ENCODE data around the gene PTPRG.

Gene PTPRG

GRCh38 chr3:61986473-61986872, 425.1 kb downstream of the PTPRG start:
- Histone ChIP-seq H4K20me1 (ENCODE audit: insufficient read depth, low read length, poor library complexity, severe bottlenecking) (no peaks in the 10 kb centered on the region), H3K27me3 (ENCODE audit: insufficient read depth, low read length, poor library complexity, severe bottlenecking) (no peaks in the 10 kb centered on the region), H3K9me2 (replicated peaks; ENCODE audit: low read depth, low read length) (no peaks in the 10 kb centered on the region), H3K79me2 (ENCODE audit: insufficient read depth, low read length) (no peaks in the 10 kb centered on the region), H3K4me2 (ENCODE audit: low read depth, low read length, poor library complexity, severe bottlenecking) (no peak overlapping the region), H2AFZ (ENCODE audit: low read length) (no peak overlapping the region), H3K9me3 (ENCODE audit: insufficient read depth, low read depth, low read length) (no peaks in the 10 kb centered on the region), H3K9ac (ENCODE audit: low read depth, low read length, poor library complexity, severe bottlenecking) (no peak overlapping the region), H3K36me3 (ENCODE audit: insufficient read depth, low read length) (no peaks in the 10 kb centered on the region), H3K4me1 (ENCODE audit: insufficient read depth, low read length, poor library complexity, severe bottlenecking) (peaks cover 31% of the 10 kb centered on the region), H3F3A (ENCODE audit: low read depth) (no peaks in the 10 kb centered on the region; the same call in 1 of the 2 replicates), H3K4me3 (ENCODE audit: low read length, poor library complexity, severe bottlenecking) (no peak overlapping the region)
- no peak for TF ChIP-seq EZH2phosphoT487 (IDR thresholded peaks at IDR 0.05; ENCODE audit: borderline replicate concordance)
- no peak for TF ChIP-seq CTCF (conservative IDR thresholded peaks at IDR 0.05; ENCODE audit: low read length)

- Histone ChIP-seq H3K9me2 (replicated peaks; ENCODE audit: low read depth, low read length) (no peaks in the 10 kb centered on the region), H2AFZ (ENCODE audit: low read length) (no peak overlapping the region), H4K20me1 (ENCODE audit: insufficient read depth, low read length, poor library complexity, severe bottlenecking) (no peaks in the 10 kb centered on the region), H3K27me3 (ENCODE audit: insufficient read depth, low read length, poor library complexity, severe bottlenecking) (no peaks in the 10 kb centered on the region), H3K79me2 (ENCODE audit: insufficient read depth, low read length) (no peaks in the 10 kb centered on the region), H3F3A (ENCODE audit: low read depth) (no peaks in the 10 kb centered on the region), H3K9me3 (ENCODE audit: insufficient read depth, low read depth, low read length) (no peaks in the 10 kb centered on the region), H3K4me1 (ENCODE audit: insufficient read depth, low read length, poor library complexity, severe bottlenecking) (peaks cover 22% of the 10 kb centered on the region), H3K4me2 (ENCODE audit: low read depth, low read length, poor library complexity, severe bottlenecking) (no peak overlapping the region), H3K4me3 (ENCODE audit: low read length, poor library complexity, severe bottlenecking) (no peak overlapping the region), H3K9ac (ENCODE audit: low read depth, low read length, poor library complexity, severe bottlenecking) (no peak overlapping the region), H3K36me3 (ENCODE audit: insufficient read depth, low read length) (no peaks in the 10 kb centered on the region)
- TF ChIP-seq EZH2phosphoT487 (IDR thresholded peaks at IDR 0.05; ENCODE audit: borderline replicate concordance) (no peak), CTCF (conservative IDR thresholded peaks at IDR 0.05; ENCODE audit: low read length) (no peak)
Observed at GRCh38 chr3:61989681-61990080, 428.3 kb downstream of the PTPRG start.

DNA sequence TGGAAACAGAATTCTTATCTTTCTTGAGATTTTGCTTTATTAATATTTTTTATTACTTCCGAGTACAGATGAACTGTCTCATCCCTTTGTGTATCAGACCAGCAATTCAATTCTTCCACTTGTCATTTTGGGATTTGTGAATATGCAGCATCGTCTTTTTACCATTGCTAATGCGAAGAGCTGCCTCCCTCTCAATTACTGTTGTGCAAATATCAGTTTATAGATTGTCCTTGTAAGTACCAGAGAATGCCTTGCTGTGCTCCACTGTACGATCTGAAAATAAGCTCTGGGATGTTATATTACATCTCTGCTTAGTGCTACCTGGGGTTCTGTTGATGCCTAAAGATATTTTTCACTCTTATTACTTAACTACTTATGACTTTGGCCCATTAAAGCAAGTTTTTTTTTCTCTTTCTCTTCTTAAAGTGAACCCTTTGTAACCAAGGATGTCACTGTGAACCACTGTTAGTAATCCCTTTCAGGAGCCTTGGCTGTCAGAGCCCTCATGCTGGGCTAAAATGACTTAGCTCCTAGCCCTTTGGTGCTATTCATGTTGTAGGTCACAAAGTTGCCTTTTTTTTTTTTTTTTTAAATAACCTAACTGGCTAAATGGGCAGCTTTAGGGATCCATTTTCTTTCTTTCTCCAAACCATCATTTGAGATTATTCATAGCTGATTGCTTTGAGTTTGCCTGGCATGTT, 429.1 kb downstream of the PTPRG start:
- Histone ChIP-seq H3K9me2 (replicated peaks; ENCODE audit: low read depth, low read length) (no peaks in the 10 kb centered on the region), H3K27me3 (ENCODE audit: insufficient read depth, low read length, poor library complexity, severe bottlenecking) (no peaks in the 10 kb centered on the region), H3K36me3 (ENCODE audit: insufficient read depth, low read length) (no peaks in the 10 kb centered on the region), H3K9ac (ENCODE audit: low read depth, low read length, poor library complexity, severe bottlenecking) (no peak overlapping the region), H3K79me2 (ENCODE audit: insufficient read depth, low read length) (no peaks in the 10 kb centered on the region), H3K4me2 (ENCODE audit: low read depth, low read length, poor library complexity, severe bottlenecking) (no peak overlapping the region), H3K9me3 (ENCODE audit: insufficient read depth, low read depth, low read length) (no peaks in the 10 kb centered on the region), H2AFZ (ENCODE audit: low read length) (no peak overlapping the region), H3F3A (ENCODE audit: low read depth) (no peaks in the 10 kb centered on the region), H3K4me1 (ENCODE audit: insufficient read depth, low read length, poor library complexity, severe bottlenecking) (peaks cover 14% of the 10 kb centered on the region), H4K20me1 (ENCODE audit: insufficient read depth, low read length, poor library complexity, severe bottlenecking) (no peaks in the 10 kb centered on the region), H3K4me3 (ENCODE audit: low read length, poor library complexity, severe bottlenecking) (no peak overlapping the region)
- TF ChIP-seq CTCF (conservative IDR thresholded peaks at IDR 0.05; ENCODE audit: low read length) = no peak
- no peak for TF ChIP-seq EZH2phosphoT487 (IDR thresholded peaks at IDR 0.05; ENCODE audit: borderline replicate concordance)

Data from Loucy (cell line).